Fibroblast of pulmonary artery (primary cell): ENCODE results near the gene IL20.
A peak's percentile ranks its signal among the peaks of the same experiment; 100 is the strongest.

Experiments
- DNase-seq: peaks from one replicate; pipeline ENCODE4 v3.0.0-alpha.2; 2010; ENCODE audit warnings: low read depth
- H3K4me3 ChIP-seq: replicated peaks from 2 replicates; pipeline ENCODE4 v1.5.1; 2011; ENCODE audit warnings: low read depth, mild to moderate bottlenecking, control low read depth, low read length, moderate library complexity
- CTCF ChIP-seq: IDR thresholded peaks from 2 replicates; pipeline ENCODE4 v1.5.1; 2011; ENCODE audit warnings: mild to moderate bottlenecking, control low read depth, low read length, inconsistent platforms; ENCODE audit errors: missing control alignments

Gene IL20

GRCh38 chr1:206864939-206865671 lies at the start of gene IL20:
Gene IL20 (plus strand): TSS chr1:206865623. CDS start chr1:206865853, 230 bp downstream.
- TF ChIP-seq CTCF = peak; percentile 96

GRCh38 chr1:206816390-206817287 lies 48.8 kb upstream of the IL20 start:
- H3K4me3 ChIP-seq = no peak overlapping the region
- DNase-seq = peak; percentile 90
- no peak for TF ChIP-seq CTCF

More at GRCh38 chr1:206864939-206865671, at the start of gene IL20:
- H3K4me3 ChIP-seq = no peak within 1 kb of the TSS
- peak; percentile 87 for DNase-seq

- no peak overlapping the region for H3K4me3 ChIP-seq
- no peak for TF ChIP-seq CTCF
- no peak for DNase-seq
Measured at GRCh38 chr1:206821493-206821892, 43.9 kb upstream of the IL20 start.

- H3K4me3 ChIP-seq = no peak overlapping the region
- peak; percentile 83 for DNase-seq
- no peak for TF ChIP-seq CTCF
Measured at GRCh38 chr1:206823727-206824126, 41.7 kb upstream of the IL20 start.

- H3K4me3 ChIP-seq = no peak overlapping the region
- peak; percentile 72 for DNase-seq
- no peak for TF ChIP-seq CTCF
Measured at GRCh38 chr1:206824331-206824730, 41.1 kb upstream of the IL20 start.

- peak; percentile 24 for DNase-seq
- no peak overlapping the region for H3K4me3 ChIP-seq
- no peak for TF ChIP-seq CTCF
Measured at GRCh38 chr1:206826394-206826793, 39.0 kb upstream of the IL20 start.
